Posterior cingulate gyrus (tissue), 11 donors: ENCODE results near the gene WDFY2.
A peak's percentile ranks its signal among the peaks of the same experiment; 100 is the strongest.

Experiments
- DNase-seq, 10 donors: peaks; one replicate each; pipeline versions ENCODE4 v3.0.0 to v3.0.0-alpha.2; 2020 to 2021; ENCODE audit warnings: mixed read lengths in 3 of 10
- intact Hi-C: fragments of 100-400 bp; cut with DNase I; formaldehyde crosslinking; loops from one replicate; pipeline ENCODE4 v1.15.1; 2023

Gene WDFY2

GRCh38 chr13:51773515-51773914 lies 189.3 kb downstream of the WDFY2 start:
- no peak for DNase-seq
- intact Hi-C loops, result no loop called here

DNA sequence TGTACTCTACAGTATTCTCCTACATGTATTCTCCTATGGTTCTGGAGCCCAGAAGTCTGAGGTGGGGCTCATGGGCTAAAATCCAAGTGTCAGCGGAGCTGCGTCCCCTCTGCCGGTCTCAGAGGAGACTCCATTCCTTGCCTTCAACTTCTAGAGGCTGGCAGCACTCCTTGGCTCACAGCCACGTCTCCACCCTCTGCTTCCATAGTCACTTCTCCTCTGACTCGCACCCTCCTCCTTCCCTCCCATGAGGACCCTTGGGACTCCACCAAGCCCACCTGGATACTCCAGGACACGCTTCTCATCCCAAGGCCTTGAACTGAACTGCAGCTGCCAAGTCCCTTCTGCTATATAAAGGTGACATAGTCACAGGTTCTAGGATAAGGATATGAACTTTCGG lies 191.9 kb downstream of the WDFY2 start:
- DNase-seq, result no peak
- intact Hi-C loops, result no loop called here

- DNase-seq, result peak in 1 of 10 donors; percentile 58
- intact Hi-C loops, result no loop called here
Observed at GRCh38 chr13:51777921-51778320, 193.7 kb downstream of the WDFY2 start.

DNA sequence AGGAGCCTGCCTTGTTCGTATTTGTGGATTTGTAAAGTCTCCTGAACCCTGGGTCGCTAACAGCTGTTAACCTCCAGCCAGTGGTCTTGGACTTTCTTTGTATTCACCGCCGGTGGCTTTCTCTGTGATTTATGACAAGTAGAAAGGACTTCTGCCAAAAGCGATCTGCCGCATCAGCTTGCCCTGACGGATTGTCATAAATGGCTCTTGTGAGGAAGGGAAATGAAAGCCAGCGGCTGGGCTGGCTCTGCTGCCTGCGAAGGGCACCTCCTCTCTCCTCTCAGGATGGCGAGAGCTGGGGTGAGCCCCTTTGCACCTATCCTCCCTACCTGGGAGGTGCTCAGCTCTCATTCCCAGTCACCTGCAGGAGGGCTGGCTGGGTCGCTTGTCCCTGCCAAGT lies 194.1 kb downstream of the WDFY2 start:
- peak in 1 of 10 donors; percentile 61 for DNase-seq
- intact Hi-C loops, result no loop called here

- DNase-seq, result no peak
- intact Hi-C loops, result no loop called here
Observed at GRCh38 chr13:51780099-51780498, 195.8 kb downstream of the WDFY2 start.

GRCh38 chr13:51781246-51782022 lies 197.2 kb downstream of the WDFY2 start:
- intact Hi-C loops, result no loop called here
- DNase-seq, result no peak

DNA sequence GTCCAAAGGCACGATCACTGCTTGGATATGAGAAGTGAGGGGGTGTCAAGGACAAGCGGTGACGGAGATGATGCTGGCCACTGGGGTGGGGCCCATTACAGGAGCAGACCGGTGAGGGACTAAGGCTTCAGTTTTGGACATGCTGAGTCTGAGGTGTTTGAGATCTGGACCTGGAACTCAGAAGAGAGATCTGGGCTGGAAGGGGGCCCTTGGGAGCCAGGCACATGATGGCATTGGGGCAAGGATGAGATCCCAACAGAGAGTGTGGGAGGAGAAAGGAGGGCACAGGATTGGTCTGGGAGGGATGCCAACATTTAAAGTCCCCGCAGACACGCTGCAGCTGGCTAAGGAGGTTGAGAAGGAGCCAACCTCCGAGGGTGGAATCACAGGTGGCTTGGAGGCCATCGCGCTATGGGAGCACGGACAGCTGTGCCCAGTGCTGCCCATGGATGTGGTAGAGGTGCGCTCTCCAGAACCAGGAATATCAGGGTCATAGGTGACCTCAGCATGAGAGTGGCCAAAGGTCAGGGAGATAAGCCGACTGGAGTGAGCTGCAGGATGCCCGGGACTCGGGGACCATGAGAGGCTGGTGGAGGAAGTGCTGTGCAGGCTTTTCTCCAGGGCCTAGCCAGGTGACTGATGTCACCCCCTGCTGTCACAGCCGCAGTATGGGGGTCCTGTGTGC lies 197.9 kb downstream of the WDFY2 start:
- DNase-seq, result no peak

GRCh38 chr13:51783428-51784094 lies 199.3 kb downstream of the WDFY2 start:
- DNase-seq, result no peak
- intact Hi-C loops, result no loop called here

More for the DNA sequence above, 197.9 kb downstream of the WDFY2 start:
- intact Hi-C loops, result no loop called here

DNA sequence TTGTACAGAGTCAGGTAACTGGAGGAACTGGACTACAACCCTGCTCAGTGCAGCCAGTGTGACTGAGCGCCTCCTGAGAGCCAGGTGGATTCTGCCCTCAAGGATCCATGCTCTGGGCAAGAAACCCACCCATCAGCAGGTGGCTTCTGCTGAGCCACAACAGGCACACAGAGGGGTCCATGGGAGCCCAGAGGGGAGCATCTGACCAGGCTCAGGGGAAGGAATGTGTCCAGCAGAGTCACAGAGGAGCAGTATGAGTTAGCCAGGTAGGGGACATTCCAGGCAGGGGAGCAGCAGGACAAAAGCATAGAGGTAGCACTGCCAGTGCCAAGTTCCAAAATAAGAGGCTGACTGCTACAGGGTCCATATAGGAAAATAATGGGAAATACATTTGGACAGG lies 199.8 kb downstream of the WDFY2 start:
- intact Hi-C loops, result no loop called here
- no peak for DNase-seq

GRCh38 chr13:51785712-51786424 lies 201.6 kb downstream of the WDFY2 start:
- peak in 2 of 10 donors; percentile 40 to 48 for DNase-seq
- intact Hi-C loops, result no loop called here

DNA sequence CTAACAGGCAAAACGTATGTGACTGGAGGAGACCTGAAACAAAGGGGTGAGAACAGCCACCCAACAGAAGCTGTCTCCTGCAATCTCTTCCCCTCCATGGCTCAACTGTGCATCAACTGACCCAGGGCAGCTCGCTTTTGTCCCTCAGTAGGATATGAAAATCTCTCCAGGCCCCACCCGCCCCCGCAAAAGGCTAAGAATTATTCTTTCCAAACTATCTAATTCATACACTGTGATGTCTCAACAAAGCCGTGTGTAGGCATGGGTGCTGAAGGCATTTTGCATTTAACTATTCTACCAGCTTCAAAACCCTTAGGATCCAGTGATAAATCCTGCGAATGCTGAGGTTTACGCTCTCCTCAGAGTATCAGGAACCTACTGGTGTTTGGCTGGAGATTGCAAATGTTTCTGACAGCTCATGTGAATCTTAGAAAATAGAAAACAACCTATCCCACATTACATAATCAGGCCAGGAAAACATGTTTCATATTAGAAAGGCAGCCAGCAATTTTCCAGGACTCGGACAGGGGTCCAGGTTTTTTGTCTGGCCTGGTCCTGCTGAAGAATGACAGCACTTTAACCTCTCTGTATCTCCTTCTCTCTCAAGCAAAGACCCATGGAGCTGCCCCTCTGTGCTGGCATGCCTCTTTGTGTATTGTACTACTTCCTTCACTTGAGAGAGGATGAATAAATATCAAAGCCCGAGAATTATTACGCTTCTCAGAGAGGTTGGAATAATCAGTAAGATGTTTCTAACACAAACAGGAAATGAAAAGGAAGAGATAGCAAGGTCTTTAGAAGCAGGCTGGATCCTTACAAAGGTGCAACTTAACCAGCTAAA lies 202.4 kb downstream of the WDFY2 start:
- intact Hi-C loops, result no loop called here
- DNase-seq, result no peak

DNA sequence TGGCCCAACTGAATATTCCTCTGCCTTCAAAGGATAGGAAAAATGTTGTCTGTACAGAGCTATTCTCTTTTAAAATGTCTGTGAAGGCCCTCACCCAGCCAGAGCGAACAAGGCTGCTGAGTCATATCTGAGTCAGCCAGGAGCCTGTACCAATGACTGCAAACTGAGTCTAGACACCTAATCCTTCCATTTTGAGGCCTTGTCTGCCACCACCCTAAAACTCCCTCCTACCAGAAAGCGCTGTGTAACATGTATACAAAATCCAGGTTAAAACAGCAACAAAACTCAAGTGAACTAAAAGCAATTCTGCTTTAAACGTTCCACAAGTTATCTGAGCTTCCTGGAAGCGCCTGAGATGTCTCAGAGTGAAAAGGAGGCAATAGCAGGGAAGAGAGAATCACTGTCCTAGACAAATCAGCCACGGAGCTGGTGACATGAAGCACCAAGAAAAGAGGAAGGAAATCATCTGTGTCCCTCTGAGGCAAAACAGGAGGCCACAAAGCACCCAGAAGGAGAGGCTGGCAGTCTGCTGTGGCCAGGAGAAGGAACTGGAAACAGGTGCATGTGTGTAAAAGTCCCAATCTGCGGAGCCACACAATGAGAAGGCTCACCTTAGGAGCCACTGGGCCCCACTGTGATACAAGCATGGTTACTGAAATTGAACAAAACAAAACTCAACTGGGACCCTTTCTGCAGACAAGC lies 209.5 kb downstream of the WDFY2 start:
- no peak for DNase-seq
- intact Hi-C loops, result no loop called here

GRCh38 chr13:51794964-51795363 lies 210.7 kb downstream of the WDFY2 start:
- intact Hi-C loops, result no loop called here

GRCh38 chr13:51795419-51795818 lies 211.2 kb downstream of the WDFY2 start:
- no peak for DNase-seq
- intact Hi-C loops, result no loop called here

More at GRCh38 chr13:51794964-51795363, 210.7 kb downstream of the WDFY2 start:
- DNase-seq, result no peak

GRCh38 chr13:51796546-51796945 lies 212.3 kb downstream of the WDFY2 start:
- no peak for DNase-seq
- intact Hi-C loops, result no loop called here

DNA sequence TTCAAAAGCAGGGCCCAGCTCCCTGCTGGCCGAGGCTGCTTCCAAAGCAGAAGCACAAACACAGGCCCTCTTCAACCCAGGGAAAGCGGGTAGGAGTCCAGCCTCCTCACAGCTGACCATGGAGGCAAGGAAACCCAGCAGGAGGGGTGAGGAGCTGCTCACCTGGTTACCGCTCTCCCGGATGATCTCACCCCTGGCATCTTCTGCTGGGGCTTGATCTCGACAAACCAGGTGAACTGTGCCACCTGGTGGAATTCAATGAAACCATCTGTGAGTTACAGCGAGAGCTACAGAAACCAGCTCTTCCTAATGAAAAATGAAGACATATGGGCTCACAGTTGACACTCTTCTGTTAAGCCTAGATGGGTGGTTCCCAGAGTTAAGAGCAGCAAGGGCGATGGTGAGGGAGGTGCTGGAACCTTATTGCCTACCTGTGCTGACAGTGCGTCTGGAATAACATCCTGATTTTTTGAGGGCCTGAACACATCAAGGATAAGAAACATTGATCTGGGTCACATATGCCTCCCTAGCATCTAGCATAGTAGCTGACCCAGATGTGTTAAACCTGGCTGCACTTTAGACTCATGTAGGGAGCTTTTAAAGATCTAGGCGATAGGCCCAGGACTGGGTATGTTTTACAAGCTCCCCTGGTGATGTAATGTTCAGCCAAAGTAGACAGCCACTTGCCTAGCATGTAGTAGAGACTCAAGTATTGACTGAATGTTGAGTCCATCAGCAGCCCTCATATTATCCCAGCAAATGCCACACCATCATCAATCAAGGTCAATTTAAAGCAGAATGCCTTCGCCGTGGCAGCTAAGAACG lies 213.6 kb downstream of the WDFY2 start:
- intact Hi-C loops, result no loop called here
- DNase-seq, result peak in 5 of 10 donors; percentile 33 to 88 (median 62)

GRCh38 chr13:51799261-51799660 lies 215.0 kb downstream of the WDFY2 start:
- intact Hi-C loops, result no loop called here
- DNase-seq, result no peak

- DNase-seq, result peak in 1 of 10 donors; percentile 28
- intact Hi-C loops, result no loop called here
Observed at GRCh38 chr13:51800486-51800885, 216.2 kb downstream of the WDFY2 start.
